ENCODE data around the gene PPP1R13B.

PPP1R13B gene

GRCh38 chr14:103818422-103818821, 29.0 kb downstream of the PPP1R13B start:
- no peak for TF ChIP-seq CTCF (IDR thresholded peaks at IDR 0.05)
- Histone ChIP-seq H3K4me3 (no peak overlapping the region), H3K27ac (no peak overlapping the region)
- no peak for DNase-seq (ENCODE audit: low spot score)

- TF ChIP-seq CTCF (IDR thresholded peaks at IDR 0.05) = no peak
- Histone ChIP-seq H3K27ac (no peak overlapping the region), H3K4me3 (no peak overlapping the region)
- no peak for DNase-seq (ENCODE audit: low spot score)
These were observed 29.8 kb downstream of the PPP1R13B start for GRCh38 chr14:103817595-103817994.

- Histone ChIP-seq H3K27ac (no peak overlapping the region), H3K4me3 (no peak overlapping the region)
- no peak for DNase-seq (ENCODE audit: low spot score)
- no peak for TF ChIP-seq CTCF (IDR thresholded peaks at IDR 0.05)
These were observed 30.4 kb downstream of the PPP1R13B start for GRCh38 chr14:103816991-103817390.

- Histone ChIP-seq H3K4me3 (no peak overlapping the region), H3K27ac (no peak overlapping the region)
- TF ChIP-seq CTCF (IDR thresholded peaks at IDR 0.05) = no peak
- DNase-seq (ENCODE audit: low spot score) = no peak
These were observed 32.1 kb downstream of the PPP1R13B start for GRCh38 chr14:103815253-103815652.

- TF ChIP-seq CTCF (IDR thresholded peaks at IDR 0.05) = no peak
- Histone ChIP-seq H3K4me3 (no peak overlapping the region), H3K27ac (no peak overlapping the region)
- DNase-seq (ENCODE audit: low spot score) = no peak
These were observed 36.2 kb downstream of the PPP1R13B start for GRCh38 chr14:103811189-103811588.

- peak; percentile 74 for DNase-seq (ENCODE audit: low spot score)
- Histone ChIP-seq H3K4me3 (no peak overlapping the region), H3K27ac (no peak overlapping the region)
- peak; percentile 78 for TF ChIP-seq CTCF (IDR thresholded peaks at IDR 0.05)
These were observed 38.9 kb downstream of the PPP1R13B start for GRCh38 chr14:103808403-103809001.

- Histone ChIP-seq H3K4me3 (no peak overlapping the region), H3K27ac (no peak overlapping the region)
- no peak for TF ChIP-seq CTCF (IDR thresholded peaks at IDR 0.05)
- DNase-seq (ENCODE audit: low spot score) = no peak
These were observed 40.6 kb downstream of the PPP1R13B start for GRCh38 chr14:103806805-103807204.

All from coronary artery (tissue), 2 donors.